Fibroblast of lung (primary cell): ENCODE results near the gene CTSE. TPM values are rescaled to one million over a fixed set of nuclear protein-coding genes. Genes with fewer than 3 reads are reported as not detected.

Experiments used
- DNase-seq, 2 donors: peaks; one replicate each; pipeline versions ENCODE4 v3.0.0 to v3.0.0-alpha.2; 2010; ENCODE audit warnings: low read depth in 2 of 2
- H2AFZ ChIP-seq: 2 replicates; pipeline ENCODE4 v1.5.1; 2012; ENCODE audit warnings: low read length, control low read depth, inconsistent platforms
- H3K27ac ChIP-seq: 2 replicates; pipeline ENCODE4 v1.5.1; 2011; ENCODE audit warnings: low read length, control low read depth; ENCODE audit not compliant: insufficient read depth
- H3K27me3 ChIP-seq: 2 replicates; pipeline ENCODE4 v1.5.1; 2011; ENCODE audit warnings: mild to moderate bottlenecking, low read length; ENCODE audit not compliant: control insufficient read depth, insufficient read depth
- H3K36me3 ChIP-seq: 2 replicates; pipeline ENCODE4 v1.5.1; 2011; ENCODE audit warnings: low read length; ENCODE audit not compliant: control insufficient read depth, insufficient read depth
- H3K4me1 ChIP-seq: 2 replicates; pipeline ENCODE4 v1.5.1; 2011; ENCODE audit warnings: low read length; ENCODE audit not compliant: control insufficient read depth, insufficient read depth; ENCODE audit errors: extremely low read depth
- H3K4me2 ChIP-seq: 2 replicates; pipeline ENCODE4 v1.5.1; 2011; ENCODE audit warnings: low read length, control low read depth; ENCODE audit not compliant: insufficient read depth; ENCODE audit errors: extremely low read depth
- H3K4me3 ChIP-seq, 4 experiments: fragments of 200-600 bp in 1 of 4; sonication (generic) in 1 of 4; replicated peaks in 1 of 4; 2 replicates each; pipeline ENCODE4 v1.5.1; 2011 to 2016; ENCODE audit warnings: low read length in 4 of 4, low read depth in 3 of 4, mild to moderate bottlenecking in 3 of 4, control low read depth in 2 of 4, inconsistent platforms in 1 of 4, mixed read lengths in 1 of 4; ENCODE audit not compliant: insufficient read depth in 1 of 4; ENCODE audit errors: control extremely low read depth in 1 of 4
- H3K79me2 ChIP-seq: 2 replicates; pipeline ENCODE4 v1.5.1; 2012; ENCODE audit warnings: mild to moderate bottlenecking, low read length, inconsistent platforms; ENCODE audit not compliant: control insufficient read depth, insufficient read depth
- H3K9ac ChIP-seq: 2 replicates; pipeline ENCODE4 v1.5.1; 2011; ENCODE audit warnings: mild to moderate bottlenecking, low read length, control low read depth; ENCODE audit not compliant: insufficient read depth
- H3K9me3 ChIP-seq: 2 replicates; pipeline ENCODE4 v1.5.1; 2012; ENCODE audit warnings: low read depth, low read length; ENCODE audit not compliant: control insufficient read depth, insufficient read depth
- H4K20me1 ChIP-seq: 2 replicates; pipeline ENCODE4 v1.5.1; 2011; ENCODE audit warnings: low read length; ENCODE audit not compliant: control insufficient read depth, insufficient read depth; ENCODE audit errors: extremely low read depth
- EZH2 ChIP-seq: IDR thresholded peaks from 2 replicates; pipeline ENCODE4 v1.5.1; 2012; ENCODE audit warnings: low read length, control low read depth, mild to moderate bottlenecking; ENCODE audit errors: missing control alignments
- polyA plus RNA-seq, 2 donors: library from polyadenylated mRNA; depleted of rRNA in 1 of 2; stranded (reverse) in 1 of 2; unstranded in 1 of 2; fragments of >200 nt; gene quantifications; 2 replicates each; pipeline ENCODE4 v1.2.1, GENCODE V29; 2011 to 2012; ENCODE audit warnings: missing spikeins in 1 of 2
- total RNA-seq: library from RNA; depleted of rRNA; stranded (reverse); fragments of >200 nt; gene quantifications from 2 replicates; pipeline ENCODE4 v1.2.1, GENCODE V29; 2014
- TF ChIP-seq, protein P1 (sequence below), 2 donors: IDR thresholded peaks in 1 of 2; conservative IDR thresholded peaks in 1 of 2; 1 replicate in 1 of 2; 2 replicates in 1 of 2; pipeline ENCODE4 v1.5.1; 2011 to 2012; ENCODE audit warnings: low read length in 2 of 2, control low read depth in 1 of 2, inconsistent platforms in 1 of 2, low read depth in 1 of 2, mild to moderate bottlenecking in 1 of 2

Gene CTSE
- total and polyA plus RNA-seq, 2 donors (not counting 1 experiment from before 2014, with no cell fraction given), result not detected

DNA sequence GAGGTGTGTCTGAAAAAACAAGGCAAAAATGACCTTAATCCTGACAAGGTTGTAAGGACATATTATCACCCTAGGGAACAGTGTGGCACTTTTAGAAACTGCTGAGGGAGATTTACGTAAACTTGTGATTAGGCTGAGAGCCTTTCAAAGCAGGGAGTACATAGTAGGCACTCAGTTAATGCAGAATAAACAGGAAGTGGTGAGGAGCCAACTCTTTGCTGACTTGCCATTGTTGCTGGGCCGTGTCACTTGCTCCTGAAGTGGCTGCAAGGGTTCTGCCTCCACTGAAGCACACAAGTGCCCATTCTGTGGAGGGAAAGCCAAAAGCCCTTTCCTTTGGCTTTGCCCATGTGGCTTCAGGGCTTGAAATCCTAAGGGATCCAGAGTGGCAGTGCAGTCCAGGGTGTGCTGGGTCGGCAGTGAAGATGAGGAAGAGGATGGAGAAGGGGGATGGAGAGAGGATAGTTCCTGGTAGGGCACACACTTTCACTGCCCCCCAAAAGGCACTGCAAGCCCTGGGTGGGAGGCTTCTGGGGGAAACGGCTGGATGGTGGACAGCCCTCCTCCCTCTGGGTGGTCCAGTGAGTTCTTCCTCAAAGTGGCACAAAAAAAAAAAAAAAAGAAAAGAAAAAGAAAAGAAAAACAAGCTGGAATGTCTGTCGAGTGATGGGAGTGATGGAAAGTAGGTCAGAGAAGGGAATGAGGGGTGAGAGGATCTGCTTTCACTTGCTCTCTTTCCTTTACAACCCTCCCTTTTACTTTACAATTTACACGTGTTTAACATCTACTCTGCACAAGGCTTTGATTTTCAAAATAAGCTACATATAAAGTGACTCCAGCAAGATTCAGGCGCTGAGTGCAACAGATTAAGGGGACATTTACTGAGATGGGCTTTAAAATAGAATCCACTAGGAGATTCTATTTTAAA is 15.6 kb upstream of the CTSE start:
- Histone ChIP-seq H3K9ac (no peak overlapping the region), H3K27me3 (peaks cover 16% of the 10 kb centered on the region), H3K4me3 (no peak overlapping the region), H3K27ac (no peak overlapping the region), H2AFZ (no peak overlapping the region), H4K20me1 (no peaks in the 10 kb centered on the region), H3K9me3 (no peaks in the 10 kb centered on the region), H3K4me1 (no peaks in the 10 kb centered on the region), H3K79me2 (no peaks in the 10 kb centered on the region), H3K4me2 (no peak overlapping the region), H3K36me3 (no peaks in the 10 kb centered on the region)
- no peak for DNase-seq
- TF ChIP-seq, protein P1, sequence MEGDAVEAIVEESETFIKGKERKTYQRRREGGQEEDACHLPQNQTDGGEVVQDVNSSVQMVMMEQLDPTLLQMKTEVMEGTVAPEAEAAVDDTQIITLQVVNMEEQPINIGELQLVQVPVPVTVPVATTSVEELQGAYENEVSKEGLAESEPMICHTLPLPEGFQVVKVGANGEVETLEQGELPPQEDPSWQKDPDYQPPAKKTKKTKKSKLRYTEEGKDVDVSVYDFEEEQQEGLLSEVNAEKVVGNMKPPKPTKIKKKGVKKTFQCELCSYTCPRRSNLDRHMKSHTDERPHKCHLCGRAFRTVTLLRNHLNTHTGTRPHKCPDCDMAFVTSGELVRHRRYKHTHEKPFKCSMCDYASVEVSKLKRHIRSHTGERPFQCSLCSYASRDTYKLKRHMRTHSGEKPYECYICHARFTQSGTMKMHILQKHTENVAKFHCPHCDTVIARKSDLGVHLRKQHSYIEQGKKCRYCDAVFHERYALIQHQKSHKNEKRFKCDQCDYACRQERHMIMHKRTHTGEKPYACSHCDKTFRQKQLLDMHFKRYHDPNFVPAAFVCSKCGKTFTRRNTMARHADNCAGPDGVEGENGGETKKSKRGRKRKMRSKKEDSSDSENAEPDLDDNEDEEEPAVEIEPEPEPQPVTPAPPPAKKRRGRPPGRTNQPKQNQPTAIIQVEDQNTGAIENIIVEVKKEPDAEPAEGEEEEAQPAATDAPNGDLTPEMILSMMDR (conservative IDR thresholded peaks at IDR 0.05 in 1 of 2, IDR thresholded peaks at IDR 0.05 in 1 of 2; ENCODE audit: low read depth in 1 of 2, low read length in 2 of 2), result no peak
- no peak for TF ChIP-seq EZH2

DNA sequence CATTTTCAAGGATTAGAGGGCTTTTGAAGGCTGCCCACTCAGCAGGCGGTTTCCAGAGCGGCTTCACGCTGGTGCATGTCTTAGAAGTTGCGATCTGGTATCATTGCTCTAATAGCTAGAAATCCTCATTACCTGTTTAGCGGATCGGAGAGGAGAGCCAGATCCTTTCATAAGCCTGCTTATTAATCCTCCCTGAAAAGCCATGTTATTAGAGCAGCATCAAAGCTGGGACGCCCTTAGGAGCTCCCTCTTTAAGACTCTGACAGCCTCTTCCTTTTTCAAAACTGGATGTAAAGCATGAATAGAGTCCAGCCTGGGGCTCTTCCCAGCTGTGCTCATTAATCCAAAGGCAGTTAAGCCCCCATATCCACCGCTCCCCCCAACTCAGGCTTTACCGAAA is 13.9 kb upstream of the CTSE start:
- peaks cover 19% of the 10 kb centered on the region for H3K27me3 ChIP-seq
- no peak overlapping the region for H3K4me3 ChIP-seq
- no peak for DNase-seq

More for the DNA sequence above, 13.9 kb upstream of the CTSE start:
- no peak overlapping the region for H3K4me2 ChIP-seq
- H3K36me3 ChIP-seq, result no peaks in the 10 kb centered on the region
- H3K9ac ChIP-seq, result no peak overlapping the region
- TF ChIP-seq, protein P1 (conservative IDR thresholded peaks at IDR 0.05 in 1 of 2, IDR thresholded peaks at IDR 0.05 in 1 of 2; ENCODE audit: low read depth in 1 of 2, low read length in 2 of 2), result no peak
- TF ChIP-seq EZH2, result no peak
- H2AFZ ChIP-seq, result no peak overlapping the region
- H3K27ac ChIP-seq, result no peak overlapping the region
- no peaks in the 10 kb centered on the region for H4K20me1 ChIP-seq
- no peaks in the 10 kb centered on the region for H3K9me3 ChIP-seq
- no peaks in the 10 kb centered on the region for H3K4me1 ChIP-seq
- no peaks in the 10 kb centered on the region for H3K79me2 ChIP-seq
